ENCODE results near the gene C1QTNF1.

C1QTNF1 gene

DNA sequence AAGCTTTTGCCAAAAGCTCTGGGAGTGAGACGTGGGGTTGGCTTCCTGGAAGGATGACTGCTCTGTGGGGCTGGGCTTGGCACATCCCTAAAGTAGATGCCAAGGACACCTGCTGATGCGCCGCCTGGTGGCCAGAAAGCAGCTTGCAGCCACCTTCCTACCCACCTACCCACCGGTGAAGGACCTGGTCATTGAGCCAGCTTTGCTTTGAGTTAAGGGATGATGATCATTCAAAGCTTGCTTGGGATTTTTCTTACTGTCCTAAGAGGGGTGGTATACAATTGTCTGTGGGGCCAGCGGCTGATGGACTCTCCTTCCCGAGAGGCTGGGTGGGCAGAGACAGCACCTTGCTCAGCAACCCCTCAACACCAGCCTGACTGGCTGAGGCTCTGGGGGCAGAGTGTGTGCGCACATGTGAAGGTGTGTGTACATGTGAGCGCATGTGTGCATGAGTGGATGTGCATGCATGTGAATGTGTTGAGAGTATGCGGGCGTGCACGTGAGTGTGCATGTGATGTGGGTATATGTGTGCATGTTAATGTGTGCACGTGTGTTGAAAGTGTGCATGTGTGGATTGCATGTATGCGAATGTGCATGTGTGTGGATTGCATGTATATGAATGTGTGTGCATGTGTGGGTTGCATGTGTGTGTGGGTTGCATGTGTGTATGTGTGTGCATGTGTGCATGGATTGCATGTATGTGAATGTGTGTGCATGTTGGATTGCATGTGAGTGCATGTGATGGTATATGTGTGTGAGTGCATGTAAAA, 18.6 kb downstream of the C1QTNF1 start:
- DNase-seq: no peak

GRCh38 chr17:79043191-79043930, 19.4 kb downstream of the C1QTNF1 start:
- DNase-seq: no peak

- no peak for DNase-seq
Measured at GRCh38 chr17:79043931-79044320, 20.0 kb downstream of the C1QTNF1 start.

DNA sequence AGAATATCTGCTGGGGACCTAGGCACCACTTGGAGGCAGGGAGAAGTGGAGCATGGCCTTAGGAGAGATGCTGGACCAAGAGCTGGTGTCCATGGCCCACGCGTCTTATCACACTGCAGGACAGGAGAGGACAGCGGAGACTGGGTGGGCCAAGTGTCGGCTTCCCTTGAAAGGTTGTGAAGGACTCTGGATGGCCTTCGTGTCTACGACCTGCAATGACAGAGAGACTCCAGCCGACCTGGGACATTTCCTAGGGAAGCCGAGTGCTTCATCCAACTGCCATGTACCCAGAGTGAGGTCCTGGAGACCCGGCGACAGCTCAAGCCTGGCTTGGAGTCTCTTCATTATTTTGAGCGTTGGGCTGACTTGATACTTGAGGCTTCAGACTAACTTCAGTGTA, 20.5 kb downstream of the C1QTNF1 start:
- DNase-seq: no peak

DNA sequence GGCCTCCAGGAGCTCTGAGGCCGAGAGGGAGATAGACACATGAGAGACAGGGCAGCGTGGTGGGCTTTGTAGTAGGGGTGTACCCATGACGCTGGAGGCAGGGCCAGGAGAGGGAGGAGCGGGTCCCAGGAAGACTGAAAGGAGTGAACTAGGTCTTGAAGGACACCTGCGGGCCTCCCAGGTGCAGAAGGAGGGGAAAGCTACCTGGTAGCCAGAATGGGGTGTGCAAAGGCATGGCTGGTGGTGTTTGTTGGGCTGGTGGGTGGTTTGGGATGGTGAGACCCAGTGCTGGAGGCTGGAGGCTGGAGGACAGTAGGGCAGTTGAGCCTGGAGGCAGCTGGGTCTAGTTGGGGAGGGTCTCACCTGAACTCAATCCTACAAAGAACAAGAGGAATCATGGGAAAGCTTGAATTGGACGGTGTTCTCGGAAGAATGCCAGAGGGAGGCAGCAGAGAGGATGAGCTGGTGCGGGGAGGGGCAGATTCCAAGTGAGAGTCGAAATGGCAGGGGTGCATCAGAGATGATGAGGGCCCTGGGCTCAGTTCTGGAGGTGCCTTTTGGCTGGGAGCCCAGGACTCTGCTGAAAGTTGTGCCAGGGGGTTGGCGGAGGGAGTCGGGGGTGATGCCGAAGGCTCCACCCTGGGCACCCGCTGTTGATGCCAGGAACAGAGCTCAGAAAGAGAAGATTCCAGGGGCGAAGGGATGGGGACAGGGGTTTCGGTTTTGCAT, 21.2 kb downstream of the C1QTNF1 start:
- no peak for DNase-seq

- no peak for DNase-seq
Measured at GRCh38 chr17:79045842-79046196, 21.9 kb downstream of the C1QTNF1 start.

DNA sequence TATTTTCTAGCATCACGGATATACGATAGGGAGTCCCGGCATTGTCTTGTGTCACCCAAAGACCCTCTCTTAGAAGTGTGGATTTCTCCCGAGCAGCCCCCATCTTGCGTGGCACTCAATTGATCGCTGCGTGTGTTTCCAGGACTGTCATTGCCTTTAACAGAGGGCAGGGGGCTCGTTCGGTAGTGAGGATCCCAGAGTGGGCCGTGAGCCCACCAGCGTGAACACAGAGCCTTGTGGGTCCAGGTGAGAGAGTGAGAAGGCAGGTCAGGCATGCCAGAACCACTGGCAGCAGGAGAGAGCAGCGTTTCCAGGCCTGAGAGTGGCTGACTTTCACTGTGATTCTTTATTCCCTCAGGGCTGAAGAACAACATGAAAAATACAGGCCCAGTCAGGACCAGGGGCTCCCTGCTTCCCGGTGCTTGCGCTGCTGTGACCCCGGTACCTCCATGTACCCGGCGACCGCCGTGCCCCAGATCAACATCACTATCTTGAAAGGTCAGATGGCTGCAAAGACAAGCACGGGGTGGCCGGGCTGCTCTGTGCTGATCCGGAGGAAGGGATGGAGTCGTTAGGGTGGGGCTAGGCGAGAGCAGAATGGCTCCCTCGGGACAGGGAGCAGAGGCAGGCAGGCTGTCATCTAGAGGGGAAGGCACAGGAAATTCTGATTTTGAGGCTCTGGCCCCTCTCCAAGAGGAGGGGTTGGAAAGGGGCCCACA, 22.4 kb downstream of the C1QTNF1 start:
- DNase-seq: no peak

DNA sequence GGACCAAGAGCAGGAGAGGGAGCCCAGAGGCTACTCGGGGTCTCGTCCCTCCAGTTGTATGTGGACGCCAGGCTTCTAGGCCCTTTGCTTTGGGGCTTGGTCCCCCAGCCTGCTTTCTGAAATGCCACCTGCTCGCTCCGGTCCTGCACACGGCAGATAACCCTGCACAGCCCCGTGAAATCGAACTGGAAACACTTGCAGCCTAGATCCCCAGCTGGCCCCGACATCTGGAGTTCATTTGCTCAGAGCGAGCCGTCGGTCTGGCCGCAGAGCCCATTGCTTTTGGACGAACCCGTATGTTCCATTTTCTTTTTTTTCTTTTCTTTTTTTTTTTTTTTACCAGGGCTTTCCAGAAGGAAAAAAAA, 22.9 kb downstream of the C1QTNF1 start:
- DNase-seq: no peak

GRCh38 chr17:79047291-79047920, 23.4 kb downstream of the C1QTNF1 start:
- no peak for DNase-seq

GRCh38 chr17:79047923-79048825, 24.2 kb downstream of the C1QTNF1 start:
- DNase-seq: no peak

GRCh38 chr17:79048826-79049755, 25.1 kb downstream of the C1QTNF1 start:
- DNase-seq: no peak

- no peak for DNase-seq
Measured at GRCh38 chr17:79049821-79050220, 25.9 kb downstream of the C1QTNF1 start.

- no peak for DNase-seq
Measured at GRCh38 chr17:79050551-79050950, 26.6 kb downstream of the C1QTNF1 start.

DNA sequence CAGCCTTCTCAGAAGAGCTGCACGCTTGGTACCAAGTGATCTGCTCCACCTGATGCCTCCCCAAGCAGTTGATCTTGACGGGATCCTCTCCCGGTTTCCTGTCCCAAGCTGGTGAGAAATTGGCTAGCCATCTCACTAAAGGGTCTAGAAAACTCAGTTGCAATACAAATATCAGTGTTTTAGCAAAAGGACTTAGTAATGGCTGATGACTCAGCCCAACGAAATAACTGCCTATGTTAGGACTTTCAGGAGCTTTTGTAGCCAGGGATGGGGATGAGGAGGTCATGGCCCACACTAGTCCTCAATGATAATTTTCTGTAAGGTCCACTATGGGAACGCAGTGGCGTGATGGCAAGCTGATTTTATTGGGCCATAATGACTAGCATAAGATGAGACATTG, 27.3 kb downstream of the C1QTNF1 start:
- DNase-seq: no peak

GRCh38 chr17:79052131-79052530, 28.2 kb downstream of the C1QTNF1 start:
- no peak for DNase-seq

DNA sequence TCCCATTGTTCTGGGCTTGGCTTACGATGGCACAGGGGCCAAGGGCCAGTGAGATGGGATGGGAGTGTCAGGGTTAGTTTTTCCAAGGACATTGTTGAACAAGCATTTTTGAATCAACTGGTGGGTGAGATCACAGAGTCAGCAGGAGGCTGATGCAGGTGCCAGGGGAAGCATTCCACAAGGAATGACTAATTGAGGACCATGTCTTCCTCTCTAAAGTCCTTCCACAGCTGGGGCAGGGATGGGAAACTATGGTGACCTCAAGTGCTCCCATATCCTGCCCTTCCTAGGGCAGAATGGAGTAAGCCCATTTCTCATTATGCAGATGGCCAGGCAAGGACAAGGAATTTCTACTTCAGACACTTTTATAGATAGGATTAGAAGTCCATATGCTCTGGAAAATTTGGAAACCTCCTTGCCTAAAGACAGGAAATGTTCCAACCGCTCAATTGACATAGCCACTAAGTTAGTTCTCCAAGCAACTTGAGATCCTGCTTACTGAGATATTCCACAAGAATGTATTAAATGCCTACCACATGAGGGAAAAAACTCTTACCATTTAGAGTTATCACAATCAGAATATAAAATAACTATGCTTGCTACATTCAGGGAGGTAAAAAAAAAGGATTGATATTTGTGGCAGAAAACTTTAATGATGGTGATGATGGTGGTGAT, 29.4 kb downstream of the C1QTNF1 start:
- DNase-seq: no peak

GRCh38 chr17:79054200-79054960, 30.4 kb downstream of the C1QTNF1 start:
- no peak for DNase-seq

DNA sequence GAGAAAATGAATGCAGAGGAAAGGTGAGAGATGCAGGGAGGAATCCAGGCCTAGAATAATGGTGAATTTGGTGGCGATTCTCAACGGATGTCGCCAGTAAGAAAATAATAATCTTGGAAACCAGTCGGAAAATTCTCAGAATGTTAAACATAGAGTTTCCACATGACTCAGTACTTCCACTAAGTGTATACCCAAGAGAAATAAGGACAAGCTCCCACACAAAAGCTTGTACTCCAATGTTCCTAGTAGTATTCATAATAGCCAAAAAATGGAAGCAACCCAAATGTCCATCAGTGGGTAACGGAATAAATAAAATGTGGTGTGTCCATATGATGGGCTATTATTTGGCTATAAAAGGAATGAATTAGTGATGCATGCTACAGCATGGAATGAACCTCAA, 31.2 kb downstream of the C1QTNF1 start:
- no peak for DNase-seq

GRCh38 chr17:79057737-79058385, 33.9 kb downstream of the C1QTNF1 start:
- DNase-seq: no peak
